Cardiac muscle cell (in vitro differentiated cells and primary cell): ENCODE measurements around the gene SRSF8. TPM values are rescaled to one million over a fixed set of nuclear protein-coding genes. Genes with fewer than 3 reads are reported as not detected.
A peak's percentile ranks its signal among the peaks of the same experiment; 100 is the strongest.

Experiments
- DNase-seq, 2 donors: peaks; one replicate each; pipeline versions ENCODE4 v3.0.0 to v3.0.0-alpha.2; 2010 to 2017; ENCODE audit warnings: low read depth in 1 of 2, low spot score in 1 of 2
- H3K27ac ChIP-seq: fragments of 200-600 bp; sonication (generic); 2 replicates; pipeline ENCODE4 v1.5.1; 2016
- H3K27me3 ChIP-seq: fragments of 200-600 bp; sonication (generic); 2 replicates; pipeline ENCODE4 v1.6.0; 2016; ENCODE audit warnings: control low read depth
- H3K36me3 ChIP-seq: fragments of 200-600 bp; sonication (generic); 2 replicates; pipeline ENCODE4 v1.5.1; 2016; ENCODE audit warnings: control low read depth
- H3K4me1 ChIP-seq: fragments of 200-600 bp; sonication (generic); 2 replicates; pipeline ENCODE4 v1.8.1; 2017; ENCODE audit warnings: low read depth, mild to moderate bottlenecking, mixed run types
- H3K4me3 ChIP-seq: fragments of 200-600 bp; sonication (generic); 2 replicates; pipeline ENCODE4 v1.5.1; 2016; ENCODE audit warnings: mild to moderate bottlenecking
- H3K9me3 ChIP-seq: fragments of 200-600 bp; sonication (generic); 2 replicates; pipeline ENCODE4 v1.5.1; 2017; ENCODE audit warnings: low read depth, mild to moderate bottlenecking, control low read depth
- CTCF ChIP-seq: IDR thresholded peaks from 2 replicates; pipeline ENCODE4 v1.5.1; 2012; ENCODE audit warnings: low read depth, mild to moderate bottlenecking, low read length
- polyA plus RNA-seq: library from polyadenylated mRNA; unstranded; fragments of >200 nt; fragmentation: Nextera tagmentation; extraction: Ambion mirVana; gene quantifications from 2 replicates; pipeline ENCODE4 v1.2.1, GENCODE V29; 2016
- total RNA-seq: library from RNA; depleted of rRNA; stranded (reverse); fragments of >200 nt; gene quantifications from 2 replicates; pipeline ENCODE4 v1.2.3, GENCODE V29; 2016

The SRSF8 gene
- total and polyA plus RNA-seq, 2 experiments from 2014 or later: 19.0 to 43.0 TPM

GRCh38 chr11:95085117-95085816 is 18.5 kb downstream of the SRSF8 start:
- no peak overlapping the region for H3K27ac ChIP-seq
- TF ChIP-seq CTCF: no peak
- H3K27me3 ChIP-seq: peaks cover 3% of the 10 kb centered on the region
- no peaks in the 10 kb centered on the region for H3K9me3 ChIP-seq
- no peak for DNase-seq
- H3K36me3 ChIP-seq: no peaks in the 10 kb centered on the region
- no peaks in the 10 kb centered on the region for H3K4me1 ChIP-seq
- no peak overlapping the region for H3K4me3 ChIP-seq

GRCh38 chr11:95086151-95086550 is 19.4 kb downstream of the SRSF8 start:
- Histone ChIP-seq H3K27me3 (peaks cover 7% of the 10 kb centered on the region), H3K4me3 (no peak overlapping the region), H3K36me3 (no peaks in the 10 kb centered on the region), H3K9me3 (no peaks in the 10 kb centered on the region), H3K4me1 (no peaks in the 10 kb centered on the region), H3K27ac (no peak overlapping the region)
- TF ChIP-seq CTCF: no peak
- no peak for DNase-seq

GRCh38 chr11:95086836-95087570 is 20.3 kb downstream of the SRSF8 start:
- no peak for TF ChIP-seq CTCF
- Histone ChIP-seq H3K4me1 (no peaks in the 10 kb centered on the region), H3K27ac (no peak overlapping the region), H3K4me3 (no peak overlapping the region), H3K9me3 (no peaks in the 10 kb centered on the region), H3K36me3 (no peaks in the 10 kb centered on the region), H3K27me3 (peaks cover 7% of the 10 kb centered on the region)
- DNase-seq: no peak

GRCh38 chr11:95088946-95089619 is 22.4 kb downstream of the SRSF8 start:
- H3K9me3 ChIP-seq: no peaks in the 10 kb centered on the region
- no peak overlapping the region for H3K27ac ChIP-seq
- no peaks in the 10 kb centered on the region for H3K36me3 ChIP-seq
- H3K4me3 ChIP-seq: peak overlapping the region; percentile 66
- H3K27me3 ChIP-seq: peaks cover 7% of the 10 kb centered on the region
- no peak for DNase-seq
- TF ChIP-seq CTCF: no peak
- no peaks in the 10 kb centered on the region for H3K4me1 ChIP-seq

GRCh38 chr11:95089620-95090542 is 23.2 kb downstream of the SRSF8 start, which contains the start of gene ENDOD1:
Gene ENDOD1, plus strand, starts transcription at chr11:95089846. Its CDS starts 82 bp downstream, at chr11:95089928.
- peak; percentile 89 to 90 for DNase-seq
- Histone ChIP-seq H3K36me3 (no peaks in the 10 kb centered on the region), H3K27me3 (peaks cover 7% of the 10 kb centered on the region), H3K27ac (no peak within 1 kb of the TSS), H3K4me3 (peak within 1 kb of the TSS; percentile 66), H3K4me1 (no peaks in the 10 kb centered on the region), H3K9me3 (no peaks in the 10 kb centered on the region)
- peak; percentile 10 for TF ChIP-seq CTCF
